HCT116 (cell line): ENCODE results near the gene EIF4G3. TPM values are rescaled to one million over a fixed set of nuclear protein-coding genes. Genes with fewer than 3 reads are reported as not detected.

Experiments
- ATAC-seq: fragments of 200-7000 bp; cut with Tn5 transposase; 2 replicates; pipeline ENCODE4 v1.9.1; 2020; ENCODE audit warnings: mild to moderate bottlenecking, moderate library complexity
- BruUV-seq: library from RNA; stranded (reverse); fragments of 400-500 nt; replicated peaks from 2 replicates; lab custom pipeline; 2021; lab: Mats Ljungman, UMichigan
- CTCF ChIA-PET: fragments of 300-600 bp; sonication (Branson Sonifier 250); formaldehyde crosslinking; loops from one replicate; lab custom pipeline; 2021; ENCODE audit warnings: antibody characterized with exemption; lab: Charles Lee
- POLR2A ChIA-PET: fragments of 300-600, 350-600 bp; sonication (Branson Sonifier 250); formaldehyde crosslinking; loops from one replicate; lab custom pipeline; 2021; ENCODE audit warnings: antibody characterized with exemption; lab: Charles Lee
- RAD21 ChIA-PET, 2 experiments: fragments of 300-600 bp; sonication (Branson Sonifier 250); formaldehyde crosslinking; loops; one replicate each; lab custom pipeline; 2023; ENCODE audit warnings: low total read pairs in 2 of 2; ENCODE audit not compliant: uncharacterized antibody in 2 of 2, unreplicated experiment in 2 of 2, low non-redundant PET in 1 of 2; lab: Charles Lee
- DNase-seq: peaks from one replicate; pipeline ENCODE4 v3.0.0-alpha.2; 2010; ENCODE audit warnings: low read depth, low spot score
- H2AFZ ChIP-seq: fragments of 200-600 bp; shearing (Covaris generic), sonication (generic); 2 replicates; pipeline ENCODE4 v1.6.1; 2017; ENCODE audit warnings: low read depth, mixed run types, mixed read lengths, antibody characterized with exemption, low read length; ENCODE audit not compliant: poor library complexity, severe bottlenecking
- H3K27ac ChIP-seq: 2 replicates; pipeline ENCODE4 v1.5.1; 2012; ENCODE audit warnings: low read depth, low read length
- H3K27me3 ChIP-seq: fragments of 200-600 bp; sonication (generic); 2 replicates; pipeline ENCODE4 v1.6.1; 2016; ENCODE audit warnings: mixed run types, low read length, mixed read lengths; ENCODE audit not compliant: insufficient read depth
- H3K36me3 ChIP-seq, 2 experiments: fragments of 200-500 bp in 1 of 2; fragments of 200-600 bp in 1 of 2; sonication (Bioruptor generic) in 1 of 2; sonication (generic) in 1 of 2; 2 replicates each; pipeline versions ENCODE4 v1.5.1 to v1.6.1; 2014 to 2016; ENCODE audit warnings: low read length in 2 of 2, inconsistent platforms in 1 of 2, mixed read lengths in 1 of 2, mixed run types in 1 of 2; ENCODE audit not compliant: insufficient read depth in 2 of 2, control insufficient read depth in 1 of 2
- H3K4me1 ChIP-seq, 2 experiments: fragments of 200-600 bp in 1 of 2; sonication (generic) in 1 of 2; 2 replicates each; pipeline versions ENCODE4 v1.5.1 to v1.6.1; 2012 to 2017; ENCODE audit warnings: low read length in 2 of 2, inconsistent platforms in 1 of 2, mild to moderate bottlenecking in 1 of 2, mixed read lengths in 1 of 2, mixed run types in 1 of 2, moderate library complexity in 1 of 2; ENCODE audit not compliant: insufficient read depth in 2 of 2, control insufficient read depth in 1 of 2
- H3K4me2 ChIP-seq: fragments of 200-600 bp; sonication (generic); 2 replicates; pipeline ENCODE4 v1.6.1; 2017; ENCODE audit warnings: mixed run types, low read length, mixed read lengths
- H3K4me3 ChIP-seq, 2 experiments: fragments of 200-600 bp in 1 of 2; sonication (generic) in 1 of 2; replicated peaks in 1 of 2; 2 replicates each; pipeline ENCODE4 v1.5.1; 2011 to 2016; ENCODE audit warnings: low read length in 2 of 2, control low read depth in 1 of 2, low read depth in 1 of 2, mild to moderate bottlenecking in 1 of 2, mixed read lengths in 1 of 2, mixed run types in 1 of 2
- H3K79me2 ChIP-seq: fragments of 200-600 bp; sonication (generic); 2 replicates; pipeline ENCODE4 v1.6.1; 2017; ENCODE audit warnings: mild to moderate bottlenecking, mixed run types, low read length, moderate library complexity, mixed read lengths; ENCODE audit not compliant: insufficient read depth
- H3K9ac ChIP-seq: fragments of 200-600 bp; sonication (generic); 2 replicates; pipeline ENCODE4 v1.6.1; 2016; ENCODE audit warnings: low read length, mixed read lengths
- H3K9me2 ChIP-seq: fragments of 200-600 bp; sonication (generic), shearing (Covaris generic); 2 replicates; pipeline ENCODE4 v1.6.1; 2017; ENCODE audit warnings: mixed run types, mild to moderate bottlenecking, moderate library complexity; ENCODE audit not compliant: insufficient read depth
- H3K9me3 ChIP-seq, 2 experiments: fragments of 200-500 bp in 1 of 2; fragments of 200-600 bp in 1 of 2; sonication (Bioruptor generic) in 1 of 2; sonication (generic) in 1 of 2; 2 replicates each; pipeline ENCODE4 v1.6.1; 2014 to 2017; ENCODE audit warnings: low read length in 2 of 2, mixed read lengths in 2 of 2, inconsistent platforms in 1 of 2, low read depth in 1 of 2, mild to moderate bottlenecking in 1 of 2, mixed run types in 1 of 2, moderate library complexity in 1 of 2; ENCODE audit not compliant: control insufficient read depth in 1 of 2, insufficient read depth in 1 of 2
- H4K20me1 ChIP-seq: fragments of 200-600 bp; sonication (generic), shearing (Covaris generic); 2 replicates; pipeline ENCODE4 v1.6.1; 2017; ENCODE audit warnings: mixed run types, mild to moderate bottlenecking, moderate library complexity; ENCODE audit not compliant: insufficient read depth
- CBX3 ChIP-seq: IDR thresholded peaks from 2 replicates; pipeline ENCODE4 v1.6.1; 2012; ENCODE audit warnings: low read depth
- CEBPB ChIP-seq: IDR thresholded peaks from 2 replicates; pipeline ENCODE4 v1.6.1; 2012; ENCODE audit warnings: low read depth
- ELF1 ChIP-seq: IDR thresholded peaks from 2 replicates; pipeline ENCODE4 v1.6.1; 2012; ENCODE audit warnings: low read depth, borderline replicate concordance
- EZH2 ChIP-seq: fragments of 200-600 bp; sonication (generic); IDR thresholded peaks from 2 replicates; pipeline ENCODE4 v1.6.1; 2017; ENCODE audit warnings: antibody characterized with exemption, mixed run types
- EZH2phosphoT487 ChIP-seq: fragments of 200-600 bp; IDR thresholded peaks from 2 replicates; pipeline ENCODE4 v1.6.1; 2018; ENCODE audit warnings: antibody characterized with exemption, borderline replicate concordance
- FOSL1 ChIP-seq: IDR thresholded peaks from 2 replicates; pipeline ENCODE4 v1.6.1; 2012; ENCODE audit warnings: low read depth
- JUND ChIP-seq: IDR thresholded peaks from 2 replicates; pipeline ENCODE4 v1.6.1; 2012
- POLR2A ChIP-seq: IDR thresholded peaks from 2 replicates; pipeline ENCODE4 v1.7.0; 2011; ENCODE audit warnings: borderline replicate concordance; ENCODE audit not compliant: insufficient read depth, insufficient read length; ENCODE audit errors: extremely low read depth
- POLR2AphosphoS5 ChIP-seq: IDR thresholded peaks from 2 replicates; pipeline ENCODE4 v1.6.1; 2011; ENCODE audit warnings: mild to moderate bottlenecking, low read depth, low read length, moderate library complexity
- RAD21 ChIP-seq: IDR thresholded peaks from 2 replicates; pipeline ENCODE4 v1.6.1; 2012; ENCODE audit warnings: low read depth, mild to moderate bottlenecking
- SIN3A ChIP-seq: IDR thresholded peaks from 2 replicates; pipeline ENCODE4 v1.6.1; 2012; ENCODE audit warnings: low read depth
- SP1 ChIP-seq: IDR thresholded peaks from 2 replicates; pipeline ENCODE4 v1.6.1; 2012; ENCODE audit warnings: low read depth
- SRF ChIP-seq: IDR thresholded peaks from 2 replicates; pipeline ENCODE4 v1.6.1; 2012; ENCODE audit warnings: low read depth
- TCF7L2 ChIP-seq: IDR thresholded peaks from 2 replicates; pipeline ENCODE4 v1.7.0; 2011; ENCODE audit warnings: borderline replicate concordance, inconsistent platforms; ENCODE audit not compliant: insufficient read depth, insufficient read length; ENCODE audit errors: extremely low read depth
- YY1 ChIP-seq: IDR thresholded peaks from 2 replicates; pipeline ENCODE4 v1.6.1; 2011; ENCODE audit warnings: low read length, low read depth, moderate library complexity, mild to moderate bottlenecking; ENCODE audit not compliant: insufficient replicate concordance; ENCODE audit errors: extremely low read depth
- ZNF274 ChIP-seq: fragments of 200-500 bp; sonication (Bioruptor generic); IDR thresholded peaks from 2 replicates; pipeline ENCODE4 v1.6.1; 2014; ENCODE audit warnings: mild to moderate bottlenecking, low read depth, low read length, inconsistent platforms
- intact Hi-C: fragments of 100-400 bp; cut with micrococcal nuclease; formaldehyde crosslinking; loops from 2 replicates; pipeline ENCODE4 v1.10.0; 2022
- total RNA-seq: library from RNA; stranded (reverse); gene quantifications from one replicate; pipeline ENCODE4 v1.2.1, GENCODE V29; 2021; ENCODE audit not compliant: unreplicated experiment
- TF ChIP-seq, protein P1 (sequence below), 3 experiments: fragments of 200-600 bp in 1 of 3; sonication (generic) in 1 of 3; IDR thresholded peaks in 2 of 3; conservative IDR thresholded peaks in 1 of 3; 2 replicates each; pipeline ENCODE4 v1.5.1; 2012 to 2017; ENCODE audit warnings: low read depth in 2 of 3, low read length in 2 of 3, antibody characterized with exemption in 1 of 3, borderline replicate concordance in 1 of 3, control low read depth in 1 of 3, mild to moderate bottlenecking in 1 of 3, mixed read lengths in 1 of 3, mixed run types in 1 of 3, moderate library complexity in 1 of 3; ENCODE audit not compliant: insufficient read depth in 1 of 3
- TF ChIP-seq, protein P2 (sequence below): IDR thresholded peaks from 2 replicates; pipeline ENCODE4 v1.6.1; 2012
- TF ChIP-seq, protein P3 (sequence below): IDR thresholded peaks from 2 replicates; pipeline ENCODE4 v1.6.1; 2012
- TF ChIP-seq, protein P4 (sequence below): IDR thresholded peaks from 2 replicates; pipeline ENCODE4 v1.6.1; 2011; ENCODE audit warnings: mild to moderate bottlenecking, low read length, moderate library complexity; ENCODE audit not compliant: insufficient replicate concordance; ENCODE audit errors: extremely low read depth

Gene EIF4G3
- total RNA-seq, 1 experiment from 2014 or later: 40.1 TPM

DNA sequence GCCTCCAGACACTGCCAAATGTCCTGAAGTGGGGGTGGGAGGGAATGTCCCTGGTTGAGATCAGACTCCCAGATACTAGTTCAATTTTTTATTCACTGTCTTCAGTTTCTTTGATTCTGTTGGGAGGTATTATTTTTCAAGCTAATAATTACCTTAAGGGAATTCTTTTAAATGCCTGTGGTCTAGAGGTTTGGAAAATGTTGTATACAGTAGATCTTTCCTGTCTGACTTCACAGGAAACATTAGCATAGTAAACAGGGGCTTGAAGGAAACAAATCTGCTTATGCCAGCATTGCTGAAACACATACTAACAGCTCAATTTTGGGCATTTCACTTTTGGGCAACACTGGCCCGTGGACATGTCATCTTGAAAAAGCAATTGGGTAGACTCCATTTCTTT is 305.3 kb downstream of the EIF4G3 start:
- Histone ChIP-seq H3K27ac (no peak overlapping the region), H3K79me2 (no peaks in the 10 kb centered on the region), H3K27me3 (no peaks in the 10 kb centered on the region), H3K4me1 (no peaks in the 10 kb centered on the region), H3K9me3 (no peaks in the 10 kb centered on the region), H3K4me2 (no peak overlapping the region), H3K4me3 (no peak overlapping the region), H4K20me1 (no peaks in the 10 kb centered on the region), H2AFZ (no peak overlapping the region), H3K9me2 (no peaks in the 10 kb centered on the region), H3K9ac (no peak overlapping the region), H3K36me3 (no peaks in the 10 kb centered on the region)
- intact Hi-C loops: no loop called here
- ATAC-seq (no peak), DNase-seq (no peak)
- ChIA-PET RAD21 (no interaction called here), CTCF (no interaction called here), POLR2A (no interaction called here)
- TF ChIP-seq FOSL1: no peak
- TF ChIP-seq SRF: no peak
- no peak for TF ChIP-seq TCF7L2
- no peak for TF ChIP-seq JUND
- no peak for TF ChIP-seq EZH2
- no peak for TF ChIP-seq EZH2phosphoT487
- no peak for TF ChIP-seq POLR2A
- TF ChIP-seq, protein P1, sequence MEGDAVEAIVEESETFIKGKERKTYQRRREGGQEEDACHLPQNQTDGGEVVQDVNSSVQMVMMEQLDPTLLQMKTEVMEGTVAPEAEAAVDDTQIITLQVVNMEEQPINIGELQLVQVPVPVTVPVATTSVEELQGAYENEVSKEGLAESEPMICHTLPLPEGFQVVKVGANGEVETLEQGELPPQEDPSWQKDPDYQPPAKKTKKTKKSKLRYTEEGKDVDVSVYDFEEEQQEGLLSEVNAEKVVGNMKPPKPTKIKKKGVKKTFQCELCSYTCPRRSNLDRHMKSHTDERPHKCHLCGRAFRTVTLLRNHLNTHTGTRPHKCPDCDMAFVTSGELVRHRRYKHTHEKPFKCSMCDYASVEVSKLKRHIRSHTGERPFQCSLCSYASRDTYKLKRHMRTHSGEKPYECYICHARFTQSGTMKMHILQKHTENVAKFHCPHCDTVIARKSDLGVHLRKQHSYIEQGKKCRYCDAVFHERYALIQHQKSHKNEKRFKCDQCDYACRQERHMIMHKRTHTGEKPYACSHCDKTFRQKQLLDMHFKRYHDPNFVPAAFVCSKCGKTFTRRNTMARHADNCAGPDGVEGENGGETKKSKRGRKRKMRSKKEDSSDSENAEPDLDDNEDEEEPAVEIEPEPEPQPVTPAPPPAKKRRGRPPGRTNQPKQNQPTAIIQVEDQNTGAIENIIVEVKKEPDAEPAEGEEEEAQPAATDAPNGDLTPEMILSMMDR (IDR thresholded peaks at IDR 0.05 in 2 of 3, conservative IDR thresholded peaks at IDR 0.05 in 1 of 3; ENCODE audit: borderline replicate concordance in 1 of 3, insufficient read depth in 1 of 3, low read depth in 2 of 3, low read length in 2 of 3): no peak
- no peak for TF ChIP-seq ZNF274
- TF ChIP-seq SIN3A: no peak
- no peak for TF ChIP-seq POLR2AphosphoS5
- no peak for TF ChIP-seq SP1
- no peak for TF ChIP-seq YY1
- TF ChIP-seq ELF1: no peak
- no peak for TF ChIP-seq RAD21
- TF ChIP-seq CBX3: no peak
- TF ChIP-seq, protein P2, sequence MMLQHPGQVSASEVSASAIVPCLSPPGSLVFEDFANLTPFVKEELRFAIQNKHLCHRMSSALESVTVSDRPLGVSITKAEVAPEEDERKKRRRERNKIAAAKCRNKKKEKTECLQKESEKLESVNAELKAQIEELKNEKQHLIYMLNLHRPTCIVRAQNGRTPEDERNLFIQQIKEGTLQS: no peak
- TF ChIP-seq, protein P3, sequence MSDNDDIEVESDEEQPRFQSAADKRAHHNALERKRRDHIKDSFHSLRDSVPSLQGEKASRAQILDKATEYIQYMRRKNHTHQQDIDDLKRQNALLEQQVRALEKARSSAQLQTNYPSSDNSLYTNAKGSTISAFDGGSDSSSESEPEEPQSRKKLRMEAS: no peak
- TF ChIP-seq, protein P4, sequence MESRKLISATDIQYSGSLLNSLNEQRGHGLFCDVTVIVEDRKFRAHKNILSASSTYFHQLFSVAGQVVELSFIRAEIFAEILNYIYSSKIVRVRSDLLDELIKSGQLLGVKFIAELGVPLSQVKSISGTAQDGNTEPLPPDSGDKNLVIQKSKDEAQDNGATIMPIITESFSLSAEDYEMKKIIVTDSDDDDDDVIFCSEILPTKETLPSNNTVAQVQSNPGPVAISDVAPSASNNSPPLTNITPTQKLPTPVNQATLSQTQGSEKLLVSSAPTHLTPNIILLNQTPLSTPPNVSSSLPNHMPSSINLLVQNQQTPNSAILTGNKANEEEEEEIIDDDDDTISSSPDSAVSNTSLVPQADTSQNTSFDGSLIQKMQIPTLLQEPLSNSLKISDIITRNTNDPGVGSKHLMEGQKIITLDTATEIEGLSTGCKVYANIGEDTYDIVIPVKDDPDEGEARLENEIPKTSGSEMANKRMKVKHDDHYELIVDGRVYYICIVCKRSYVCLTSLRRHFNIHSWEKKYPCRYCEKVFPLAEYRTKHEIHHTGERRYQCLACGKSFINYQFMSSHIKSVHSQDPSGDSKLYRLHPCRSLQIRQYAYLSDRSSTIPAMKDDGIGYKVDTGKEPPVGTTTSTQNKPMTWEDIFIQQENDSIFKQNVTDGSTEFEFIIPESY: no peak
- no peak for TF ChIP-seq CEBPB
- BruUV-seq: no TSS peak
